PC-9 (cell line): ENCODE measurements around the gene GUCY1A2.

Experiments used
- CTCF ChIP-seq: fragments of 200-600 bp; sonication (generic); conservative IDR thresholded peaks from 2 replicates; pipeline ENCODE4 v1.6.1; 2017; ENCODE audit warnings: mixed run types, antibody characterized with exemption, mild to moderate bottlenecking, moderate library complexity
- EZH2 ChIP-seq: fragments of 200-600 bp; sonication (generic); IDR thresholded peaks from 2 replicates; pipeline ENCODE4 v1.8.0; 2017; ENCODE audit warnings: antibody characterized with exemption, low read depth

- TF ChIP-seq CTCF, result no peak
- no peak for TF ChIP-seq EZH2
These were observed 7.4 kb upstream of the GUCY1A2 start for GRCh38 chr11:107025673-107026072.
